Fibroblast of pulmonary artery (primary cell): ENCODE results near the gene SMIM1.

Experiments used
- DNase-seq: peaks from one replicate; pipeline ENCODE4 v3.0.0-alpha.2; 2010; ENCODE audit warnings: low read depth
- H3K4me3 ChIP-seq: replicated peaks from 2 replicates; pipeline ENCODE4 v1.5.1; 2011; ENCODE audit warnings: low read depth, mild to moderate bottlenecking, control low read depth, low read length, moderate library complexity
- CTCF ChIP-seq: IDR thresholded peaks from 2 replicates; pipeline ENCODE4 v1.5.1; 2011; ENCODE audit warnings: mild to moderate bottlenecking, control low read depth, low read length, inconsistent platforms; ENCODE audit errors: missing control alignments

SMIM1 gene

DNA sequence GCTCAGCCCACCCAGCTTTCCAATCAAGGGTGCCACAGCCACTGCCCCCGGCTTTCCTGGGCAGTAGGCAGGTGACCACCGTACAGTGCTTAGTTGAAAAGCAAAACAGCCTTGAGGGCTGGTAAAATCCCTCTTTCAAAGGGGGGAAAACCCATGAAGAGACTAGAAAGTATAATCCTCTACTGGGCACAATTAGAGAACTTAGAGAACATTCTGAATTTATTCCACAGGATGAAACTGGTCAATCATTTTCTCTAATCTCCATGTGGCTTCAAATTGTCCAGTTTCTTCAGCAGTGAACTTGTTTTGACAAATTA lies 39.0 kb downstream of the SMIM1 start:
- TF ChIP-seq CTCF, result no peak
- no peak overlapping the region for H3K4me3 ChIP-seq
- no peak for DNase-seq

DNA sequence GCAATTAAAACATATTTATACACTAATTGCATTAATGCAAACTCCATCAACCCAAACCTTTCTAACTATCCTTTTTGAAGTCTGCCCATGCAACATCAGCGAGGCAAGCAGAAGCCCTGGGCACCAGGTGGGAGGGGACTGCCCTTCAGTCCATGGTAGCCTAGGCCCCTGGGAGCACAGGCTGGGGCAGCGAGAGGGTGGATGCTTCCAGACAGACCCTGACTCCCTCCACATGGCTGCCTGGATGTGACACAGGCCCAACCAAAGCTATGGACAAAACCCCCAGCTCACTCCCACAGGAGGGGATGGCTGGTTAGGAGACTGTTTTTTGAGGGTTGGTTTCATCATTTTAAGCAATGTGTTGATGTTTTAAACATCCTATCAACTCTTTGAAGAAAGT lies 41.5 kb downstream of the SMIM1 start:
- TF ChIP-seq CTCF, result no peak
- H3K4me3 ChIP-seq, result no peak overlapping the region
- no peak for DNase-seq

DNA sequence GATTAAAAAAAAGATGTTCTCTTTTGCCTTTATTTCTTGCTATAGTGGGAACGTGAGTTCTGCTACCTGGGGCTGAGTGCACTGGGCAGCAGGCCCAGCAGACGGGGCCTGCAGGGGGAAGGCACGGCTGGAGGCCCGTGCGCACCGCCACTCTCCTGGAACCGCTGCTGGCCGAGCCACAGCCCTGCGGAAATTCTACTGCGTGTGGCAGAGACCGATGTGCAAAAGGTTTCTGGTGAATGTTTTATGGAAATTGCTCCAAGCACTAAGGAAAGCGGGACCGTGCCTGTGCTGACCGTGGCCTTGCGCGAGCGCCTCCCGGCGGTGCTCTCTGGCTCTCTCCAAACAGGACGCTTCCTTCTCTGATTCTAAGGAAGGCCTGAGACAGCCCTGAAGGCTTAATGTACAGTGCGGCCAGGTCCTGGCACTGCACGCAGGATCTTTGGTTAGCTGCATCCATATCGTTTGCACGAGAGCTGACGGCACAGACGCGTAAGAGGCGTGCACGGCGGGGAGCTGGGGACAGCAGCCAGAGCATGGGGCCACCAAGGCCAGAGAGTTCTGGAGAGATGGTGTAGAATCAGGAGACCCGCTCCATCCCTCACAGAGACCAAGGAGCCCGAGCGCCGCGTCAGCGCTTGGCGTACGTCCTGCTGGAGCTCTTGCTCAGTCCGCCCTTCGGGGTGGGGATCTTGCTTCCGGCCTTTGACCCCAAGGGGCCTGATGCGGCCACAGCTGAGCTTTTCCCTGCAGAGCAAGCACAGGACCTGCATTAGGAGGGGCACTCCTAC lies 42.4 kb downstream of the SMIM1 start:
- H3K4me3 ChIP-seq, result no peak overlapping the region
- DNase-seq, result no peak
- TF ChIP-seq CTCF, result no peak

GRCh38 chr1:3816331-3817137 lies 44.0 kb downstream of the SMIM1 start:
- H3K4me3 ChIP-seq, result no peak overlapping the region
- no peak for TF ChIP-seq CTCF
- DNase-seq, result no peak

GRCh38 chr1:3817138-3817740 lies 44.7 kb downstream of the SMIM1 start:
- H3K4me3 ChIP-seq, result no peak overlapping the region
- TF ChIP-seq CTCF, result no peak
- no peak for DNase-seq

DNA sequence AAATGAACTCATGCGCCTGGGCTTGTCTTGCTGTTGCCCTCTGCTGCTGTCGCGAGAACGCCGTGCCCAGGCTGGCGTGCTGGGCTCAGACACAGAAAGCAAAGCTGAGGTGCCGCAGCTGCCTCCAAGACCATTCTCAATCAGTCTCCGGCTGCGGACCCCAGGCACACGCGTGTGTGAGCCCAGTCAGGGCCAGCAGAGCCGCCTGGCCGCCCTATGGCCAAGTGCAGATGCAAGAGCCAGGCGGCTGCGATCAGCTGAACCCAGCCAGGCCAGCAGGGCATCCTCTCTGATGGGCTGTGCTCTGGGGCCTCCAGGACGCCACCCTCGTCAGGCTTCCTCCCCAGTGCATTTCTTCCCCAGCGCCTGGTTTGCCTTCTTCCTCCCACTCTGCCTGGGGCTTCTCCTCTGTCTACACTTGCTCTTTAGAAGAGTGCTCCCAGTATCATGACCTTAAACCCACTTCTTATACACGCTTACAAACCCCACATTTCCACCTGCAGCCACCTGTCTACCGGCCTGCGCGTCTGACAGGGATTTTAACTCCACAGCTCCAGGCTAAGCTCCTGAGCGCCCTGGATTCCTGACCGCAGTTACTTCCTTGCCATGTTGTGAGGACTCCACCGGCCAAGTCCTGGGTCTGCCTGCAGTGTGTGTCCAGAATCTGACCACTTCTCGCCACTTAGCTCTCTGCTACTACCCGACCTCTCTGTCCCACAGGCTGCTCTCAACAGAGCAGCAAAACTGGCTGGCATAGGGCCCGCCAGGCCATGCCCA lies 45.5 kb downstream of the SMIM1 start:
- DNase-seq, result no peak
- TF ChIP-seq CTCF, result no peak
- H3K4me3 ChIP-seq, result no peak overlapping the region
